Fibroblast of mammary gland (primary cell): ENCODE results near the gene CHTF8.

Experiments
- DNase-seq: peaks from one replicate; pipeline ENCODE4 v3.0.0-alpha.2; 2010; ENCODE audit warnings: low read depth
- H3K4me3 ChIP-seq: 2 replicates; pipeline ENCODE4 v1.5.1; 2011; ENCODE audit warnings: low read depth, mild to moderate bottlenecking, low read length, moderate library complexity; ENCODE audit not compliant: control insufficient read depth
- CTCF ChIP-seq: conservative IDR thresholded peaks from 2 replicates; pipeline ENCODE4 v1.5.1; 2011; ENCODE audit warnings: low read depth, low read length, inconsistent platforms; ENCODE audit not compliant: control insufficient read depth, insufficient read depth

The CHTF8 gene

GRCh38 chr16:69116906-69117305 lies 15.5 kb downstream of the CHTF8 start:
- TF ChIP-seq CTCF = no peak
- no peak for DNase-seq
- H3K4me3 ChIP-seq = no peak overlapping the region

- H3K4me3 ChIP-seq = no peak overlapping the region
- DNase-seq = no peak
- no peak for TF ChIP-seq CTCF
These were observed 16.0 kb downstream of the CHTF8 start for GRCh38 chr16:69116256-69116875.

- no peak for DNase-seq
- no peak for TF ChIP-seq CTCF
- H3K4me3 ChIP-seq = no peak overlapping the region
These were observed 16.6 kb downstream of the CHTF8 start for GRCh38 chr16:69115837-69116236.

GRCh38 chr16:69115361-69115760 lies 17.0 kb downstream of the CHTF8 start:
- DNase-seq = no peak
- no peak for TF ChIP-seq CTCF
- H3K4me3 ChIP-seq = no peak overlapping the region

GRCh38 chr16:69114976-69115355 lies 17.4 kb downstream of the CHTF8 start:
- H3K4me3 ChIP-seq = no peak overlapping the region
- TF ChIP-seq CTCF = no peak
- DNase-seq = no peak

- no peak for TF ChIP-seq CTCF
- DNase-seq = no peak
- no peak overlapping the region for H3K4me3 ChIP-seq
These were observed 17.9 kb downstream of the CHTF8 start for GRCh38 chr16:69114346-69114975.
